HAP-1 (cell line): Measurements from ENCODE around the gene KRTAP10-5.

Source experiments
- DNase-seq, 2 experiments: peaks; one replicate each; pipeline ENCODE4 v3.0.0-alpha.2; 2016 to 2020; ENCODE audit warnings: low spot score in 2 of 2
- H3K27me3 ChIP-seq: fragments of 250-450 bp; sonication (Bioruptor Pico); 2 replicates; pipeline ENCODE4 v1.5.1; 2020; ENCODE audit warnings: low read depth, mild to moderate bottlenecking, moderate library complexity
- H3K36me3 ChIP-seq: fragments of 250-450 bp; sonication (Bioruptor Pico); replicated peaks from 2 replicates; pipeline ENCODE4 v1.5.1; 2020; ENCODE audit warnings: mild to moderate bottlenecking
- H3K4me1 ChIP-seq: fragments of 250-450 bp; sonication (Bioruptor Pico); 2 replicates; pipeline ENCODE4 v1.5.1; 2020; ENCODE audit warnings: mild to moderate bottlenecking
- H3K4me3 ChIP-seq: fragments of 250-450 bp; sonication (Bioruptor Pico); 2 replicates; pipeline ENCODE4 v1.5.1; 2020; ENCODE audit warnings: mild to moderate bottlenecking, moderate library complexity
- H3K9me3 ChIP-seq: fragments of 250-450 bp; sonication (Bioruptor Pico); 2 replicates; pipeline ENCODE4 v1.5.1; 2020; ENCODE audit warnings: mild to moderate bottlenecking, moderate library complexity
- in situ Hi-C: fragments of 300-500 bp; cut with MboI; formaldehyde crosslinking; loops from 3 replicates; pipeline ENCODE4 v1.14.3; 2020; ENCODE audit warnings: low sequenced_read_pairs, inconsistent platforms, mixed read lengths

Gene KRTAP10-5

GRCh38 chr21:44549525-44550211 lies 30.7 kb downstream of the KRTAP10-5 start:
- Histone ChIP-seq H3K27me3 (peaks cover 12% of the 10 kb centered on the region), H3K9me3 (no peaks in the 10 kb centered on the region), H3K4me1 (no peaks in the 10 kb centered on the region), H3K4me3 (no peak overlapping the region), H3K36me3 (no peaks in the 10 kb centered on the region)
- in situ Hi-C loops = no loop called here
- peak in 1 of 2 experiments; percentile 3 for DNase-seq

- Histone ChIP-seq H3K4me3 (no peak overlapping the region), H3K9me3 (no peaks in the 10 kb centered on the region), H3K4me1 (no peaks in the 10 kb centered on the region), H3K27me3 (peaks cover 7% of the 10 kb centered on the region; the same call in 1 of the 2 replicates), H3K36me3 (no peaks in the 10 kb centered on the region)
- in situ Hi-C loops = no loop called here
- DNase-seq = no peak
Measured at GRCh38 chr21:44548922-44549321, 31.5 kb downstream of the KRTAP10-5 start.

- in situ Hi-C loops = no loop called here
- no peaks in the 10 kb centered on the region for H3K36me3 ChIP-seq
- no peaks in the 10 kb centered on the region for H3K4me1 ChIP-seq
- H3K9me3 ChIP-seq = no peaks in the 10 kb centered on the region
- H3K4me3 ChIP-seq = no peak overlapping the region
- peaks cover 4% of the 10 kb centered on the region; the same call in 1 of the 2 replicates for H3K27me3 ChIP-seq
- DNase-seq = no peak
Measured at GRCh38 chr21:44548381-44548780, 32.0 kb downstream of the KRTAP10-5 start.

GRCh38 chr21:44547656-44548331 lies 32.6 kb downstream of the KRTAP10-5 start:
- H3K27me3 ChIP-seq = no peaks in the 10 kb centered on the region
- no peaks in the 10 kb centered on the region for H3K9me3 ChIP-seq
- no peak overlapping the region for H3K4me3 ChIP-seq
- H3K4me1 ChIP-seq = no peaks in the 10 kb centered on the region
- no peaks in the 10 kb centered on the region for H3K36me3 ChIP-seq
- DNase-seq = no peak
- in situ Hi-C loops = no loop called here

GRCh38 chr21:44544566-44544965 lies 35.8 kb downstream of the KRTAP10-5 start:
- H3K4me3 ChIP-seq = no peak overlapping the region
- H3K9me3 ChIP-seq = no peaks in the 10 kb centered on the region
- in situ Hi-C loops = no loop called here
- DNase-seq = peak in 1 of 2 experiments; percentile 1
- no peaks in the 10 kb centered on the region for H3K27me3 ChIP-seq
- no peaks in the 10 kb centered on the region for H3K36me3 ChIP-seq
- no peaks in the 10 kb centered on the region for H3K4me1 ChIP-seq

GRCh38 chr21:44542716-44543115 lies 37.7 kb downstream of the KRTAP10-5 start:
- Histone ChIP-seq H3K9me3 (no peaks in the 10 kb centered on the region), H3K27me3 (no peaks in the 10 kb centered on the region), H3K4me3 (no peak overlapping the region), H3K36me3 (no peaks in the 10 kb centered on the region), H3K4me1 (no peaks in the 10 kb centered on the region)
- in situ Hi-C loops = no loop called here
- no peak for DNase-seq

- in situ Hi-C loops = no loop called here
- H3K9me3 ChIP-seq = no peaks in the 10 kb centered on the region
Measured at GRCh38 chr21:44540741-44541288, 39.6 kb downstream of the KRTAP10-5 start.

GRCh38 chr21:44539991-44540666 lies 40.3 kb downstream of the KRTAP10-5 start, which contains the start of gene KRTAP10-1:
Gene KRTAP10-1 (minus strand): TSS chr21:44540195. CDS start chr21:44540150, 45 bp downstream.
- in situ Hi-C loops = no loop called here
- Histone ChIP-seq H3K9me3 (no peaks in the 10 kb centered on the region), H3K36me3 (no peaks in the 10 kb centered on the region), H3K4me1 (no peaks in the 10 kb centered on the region), H3K27me3 (no peaks in the 10 kb centered on the region), H3K4me3 (no peak within 1 kb of the TSS)
- peak in 1 of 2 experiments; percentile 2 for DNase-seq

More at GRCh38 chr21:44540741-44541288, 39.6 kb downstream of the KRTAP10-5 start:
- H3K4me3 ChIP-seq = no peak overlapping the region
- no peaks in the 10 kb centered on the region for H3K4me1 ChIP-seq
- H3K27me3 ChIP-seq = no peaks in the 10 kb centered on the region
- peak in 1 of 2 experiments; percentile 1 for DNase-seq
- no peaks in the 10 kb centered on the region for H3K36me3 ChIP-seq

- H3K36me3 ChIP-seq = no peaks in the 10 kb centered on the region
- in situ Hi-C loops = no loop called here
- no peaks in the 10 kb centered on the region for H3K4me1 ChIP-seq
- H3K9me3 ChIP-seq = no peaks in the 10 kb centered on the region
- no peaks in the 10 kb centered on the region for H3K27me3 ChIP-seq
- H3K4me3 ChIP-seq = no peak overlapping the region
- no peak for DNase-seq
Measured at GRCh38 chr21:44539046-44539445, 41.4 kb downstream of the KRTAP10-5 start.

GRCh38 chr21:44537930-44538911 lies 42.2 kb downstream of the KRTAP10-5 start:
- DNase-seq = peak in 1 of 2 experiments; percentile 4
- in situ Hi-C loops = no loop called here

GRCh38 chr21:44535963-44536362 lies 44.4 kb downstream of the KRTAP10-5 start:
- H3K4me1 ChIP-seq = no peaks in the 10 kb centered on the region
- DNase-seq = no peak
- no peaks in the 10 kb centered on the region for H3K27me3 ChIP-seq
- no peaks in the 10 kb centered on the region for H3K9me3 ChIP-seq
- in situ Hi-C loops = no loop called here
- H3K4me3 ChIP-seq = no peak overlapping the region
- H3K36me3 ChIP-seq = no peaks in the 10 kb centered on the region

More at GRCh38 chr21:44537930-44538911, 42.2 kb downstream of the KRTAP10-5 start:
- no peak overlapping the region for H3K4me3 ChIP-seq
- no peaks in the 10 kb centered on the region for H3K4me1 ChIP-seq
- H3K36me3 ChIP-seq = no peaks in the 10 kb centered on the region
- H3K9me3 ChIP-seq = no peaks in the 10 kb centered on the region
- H3K27me3 ChIP-seq = no peaks in the 10 kb centered on the region

- in situ Hi-C loops = no loop called here
Measured at GRCh38 chr21:44534688-44535087, 45.7 kb downstream of the KRTAP10-5 start.

More at GRCh38 chr21:44534688-44535087, 45.7 kb downstream of the KRTAP10-5 start:
- H3K4me3 ChIP-seq = no peak overlapping the region
- no peak for DNase-seq
- H3K36me3 ChIP-seq = no peaks in the 10 kb centered on the region
- no peaks in the 10 kb centered on the region for H3K9me3 ChIP-seq
- H3K27me3 ChIP-seq = no peaks in the 10 kb centered on the region
- H3K4me1 ChIP-seq = no peaks in the 10 kb centered on the region
